UCSD-AML1 (cell line): ENCODE measurements around the gene SERINC3.
"Not testable (repeated sequence)": the region's sequence is repeated elsewhere in the genome, so short reads cannot be mapped to it uniquely, and the experiment has no call there.

Source experiments
- DNase-seq: peaks from one replicate; lab custom pipeline; 2025; ENCODE audit not compliant: unreplicated experiment; lab: John Stamatoyannopoulos, UW

SERINC3 gene

GRCh38 chr20:44494681-44495080 is 27.2 kb downstream of the SERINC3 start:
- no peak for DNase-seq

GRCh38 chr20:44494266-44494665 is 27.6 kb downstream of the SERINC3 start:
- no peak for DNase-seq

- no peak for DNase-seq
Observed at GRCh38 chr20:44491635-44492395, 30.1 kb downstream of the SERINC3 start.

- DNase-seq, result no peak
Observed at GRCh38 chr20:44489931-44490330, 31.9 kb downstream of the SERINC3 start.

GRCh38 chr20:44489223-44489622 is 32.6 kb downstream of the SERINC3 start:
- DNase-seq, result no peak

- no peak for DNase-seq
Observed at GRCh38 chr20:44488551-44488950, 33.3 kb downstream of the SERINC3 start.

- no peak for DNase-seq
Observed at GRCh38 chr20:44485830-44486198, 36.1 kb downstream of the SERINC3 start.

GRCh38 chr20:44485078-44485829 is 36.6 kb downstream of the SERINC3 start:
- DNase-seq, result no peak

GRCh38 chr20:44483112-44483511 is 38.8 kb downstream of the SERINC3 start:
- no peak for DNase-seq

GRCh38 chr20:44481719-44482416 is 40.0 kb downstream of the SERINC3 start:
- no peak for DNase-seq

- no peak for DNase-seq
Observed at GRCh38 chr20:44480097-44480496, 41.8 kb downstream of the SERINC3 start.

GRCh38 chr20:44479643-44480042 is 42.2 kb downstream of the SERINC3 start:
- DNase-seq, result no peak

GRCh38 chr20:44478206-44478605 is 43.7 kb downstream of the SERINC3 start:
- no peak for DNase-seq

GRCh38 chr20:44477151-44477550 is 44.7 kb downstream of the SERINC3 start:
- DNase-seq, result no peak

- peak; percentile 89 for DNase-seq
Observed at GRCh38 chr20:44475694-44476560, 45.9 kb downstream of the SERINC3 start, which contains the start of gene TTPAL. TSS of gene TTPAL (plus strand) at chr20:44475874. CDS start at chr20:44480000, 4,126 bp downstream.

GRCh38 chr20:44475372-44475693 is 46.5 kb downstream of the SERINC3 start:
- no peak for DNase-seq

- not testable (repeated sequence) for DNase-seq
Observed at GRCh38 chr20:44472283-44472682, 49.6 kb downstream of the SERINC3 start.

- no peak for DNase-seq
Observed at GRCh38 chr20:44471481-44471882, 50.4 kb downstream of the SERINC3 start.

GRCh38 chr20:44470327-44470726 is 51.5 kb downstream of the SERINC3 start:
- DNase-seq, result no peak

GRCh38 chr20:44468044-44468782 is 53.7 kb downstream of the SERINC3 start:
- no peak for DNase-seq
